SK-MEL-5 (cell line): ENCODE results near the gene NUP210L. TPM values are rescaled to one million over a fixed set of nuclear protein-coding genes. Genes with fewer than 3 reads are reported as not detected.
"Not testable (repeated sequence)": the region's sequence is repeated elsewhere in the genome, so short reads cannot be mapped to it uniquely, and the experiment has no call there.

Experiments
- DNase-seq: peaks from one replicate; pipeline ENCODE4 v3.0.0-alpha.2; 2016; ENCODE audit warnings: low read depth, low spot score
- in situ Hi-C: cut with HindIII; loops from 2 replicates; pipeline ENCODE4 v1.10.0; 2016; ENCODE audit warnings: low sequenced_read_pairs, high pct_unique_total_duplicates, low pct_unique_long_range_greater_than_20kb
- total RNA-seq: library from RNA; depleted of rRNA; stranded (reverse); fragments of >200 nt; shearing (Covaris generic); gene quantifications from 2 replicates; pipeline ENCODE4 v1.2.3, GENCODE V29; 2014

Gene NUP210L
- total RNA-seq, 1 experiment from 2014 or later, result not detected

DNA sequence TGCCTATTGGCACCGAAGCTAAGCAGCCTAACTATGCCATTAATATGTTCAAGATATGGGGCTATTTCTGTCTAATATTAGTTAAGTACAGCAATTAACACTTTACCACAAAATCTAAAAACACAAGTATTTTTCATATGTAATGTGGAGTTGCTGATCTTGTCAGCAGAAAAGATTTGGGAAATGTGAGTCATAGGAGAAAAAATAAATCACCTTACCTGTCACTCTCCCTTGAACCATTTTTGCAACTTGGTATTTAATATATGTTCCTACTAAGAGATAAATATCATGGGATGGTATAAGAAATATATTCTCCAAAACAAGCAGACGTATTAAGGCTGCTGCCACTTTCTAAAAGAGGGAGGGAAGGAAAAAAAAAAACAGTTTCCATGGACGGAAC, 17.0 kb downstream of the NUP210L start:
- in situ Hi-C loops, result no loop called here
- no peak for DNase-seq

DNA sequence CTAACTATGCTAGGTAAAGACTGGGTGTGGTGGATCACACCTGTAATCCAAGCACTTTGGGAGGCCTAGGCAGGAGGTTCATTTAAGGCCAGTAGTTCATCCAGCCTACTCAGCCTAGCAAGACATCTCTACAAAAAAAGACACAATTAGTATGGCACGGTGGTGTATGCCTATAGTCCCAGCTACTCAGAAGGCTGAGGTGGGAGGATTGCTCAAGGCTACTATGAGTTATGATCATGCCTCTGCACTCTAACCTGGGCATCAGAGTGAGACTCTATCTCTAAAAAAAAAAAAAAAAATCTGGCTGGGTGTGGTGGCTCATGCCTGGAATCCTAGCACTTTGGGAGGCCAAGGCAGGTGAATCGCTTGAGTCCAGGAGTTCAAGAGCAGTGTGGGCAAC, 21.6 kb downstream of the NUP210L start:
- in situ Hi-C loops, result no loop called here
- no peak for DNase-seq

DNA sequence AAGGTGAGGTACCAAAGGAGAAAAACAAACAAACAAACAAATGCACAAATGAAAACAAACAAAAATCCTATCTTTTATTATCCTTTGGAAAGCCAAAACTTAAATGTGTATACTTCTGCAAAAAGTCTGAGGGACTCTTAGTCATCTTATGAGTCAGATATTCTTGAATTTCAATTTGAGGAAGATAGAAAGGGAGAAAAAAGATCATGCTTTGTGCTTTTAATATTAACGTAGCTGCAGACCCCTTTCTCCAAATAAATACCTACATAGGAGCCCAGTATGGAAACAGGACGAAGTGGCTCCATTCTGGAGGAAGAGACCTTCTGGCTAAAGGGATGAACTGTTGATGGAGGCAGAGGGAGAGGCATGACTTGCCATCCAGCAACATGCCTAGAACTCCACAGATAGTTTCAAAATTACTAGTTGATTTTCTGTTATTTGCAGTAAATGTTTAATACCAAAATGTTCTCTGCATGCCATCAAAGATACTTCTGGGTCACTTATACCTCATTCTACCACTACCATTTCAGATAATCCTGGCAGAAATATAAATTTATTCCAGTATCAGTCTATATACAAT, 25.4 kb downstream of the NUP210L start:
- in situ Hi-C loops, result no loop called here
- DNase-seq, result no peak

DNA sequence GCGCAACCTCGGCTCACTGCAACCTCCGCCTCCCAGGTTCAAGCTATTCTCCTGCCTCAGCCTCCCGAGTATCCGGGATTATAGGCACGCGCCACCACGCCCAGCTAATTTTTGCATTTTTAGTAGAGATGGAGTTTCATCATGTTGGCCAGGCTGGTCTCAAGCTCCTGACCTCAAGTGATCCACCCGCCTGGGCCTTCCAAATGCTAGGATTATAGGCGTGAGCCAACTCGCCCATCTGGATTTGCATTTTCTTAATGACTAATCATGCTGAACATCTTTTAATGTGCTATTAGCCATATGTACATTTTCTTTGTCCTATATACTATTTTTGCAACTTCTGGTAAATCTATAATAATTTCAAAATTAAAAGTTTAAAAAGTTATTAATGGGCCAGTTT, 31.7 kb downstream of the NUP210L start:
- DNase-seq, in situ Hi-C loops: not testable (repeated sequence)

- DNase-seq, result no peak
- in situ Hi-C loops, result no loop called here
Observed at GRCh38 chr1:154117642-154118041, 37.2 kb downstream of the NUP210L start.

DNA sequence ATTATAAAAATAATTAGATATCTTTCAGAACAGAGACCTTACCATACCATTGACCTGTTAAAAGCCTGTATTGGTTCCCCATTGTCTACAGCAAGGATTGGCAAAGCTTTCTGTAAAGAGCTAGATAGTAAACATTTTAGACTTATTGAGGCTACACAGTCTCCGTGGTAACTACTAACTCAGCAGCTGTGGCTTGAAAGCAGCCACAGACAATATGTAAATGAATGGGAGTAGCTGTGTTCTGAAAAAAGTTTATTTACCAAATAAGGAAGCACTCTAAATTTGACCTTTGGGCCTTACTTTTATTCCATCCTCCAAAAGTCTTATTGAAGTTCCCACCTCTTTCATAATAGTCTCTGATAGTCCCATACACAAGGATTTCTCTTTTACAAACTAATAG, 39.7 kb downstream of the NUP210L start:
- in situ Hi-C loops, result no loop called here
- DNase-seq, result no peak

- peak; percentile 82 for DNase-seq
- in situ Hi-C loops, result no loop called here
Observed at GRCh38 chr1:154104433-154105082, 50.3 kb downstream of the NUP210L start.

GRCh38 chr1:154100141-154100540, 54.7 kb downstream of the NUP210L start:
- DNase-seq, in situ Hi-C loops: not testable (repeated sequence)

- in situ Hi-C loops, result no loop called here
- DNase-seq, result no peak
Observed at GRCh38 chr1:154097873-154098272, 57.0 kb downstream of the NUP210L start.

DNA sequence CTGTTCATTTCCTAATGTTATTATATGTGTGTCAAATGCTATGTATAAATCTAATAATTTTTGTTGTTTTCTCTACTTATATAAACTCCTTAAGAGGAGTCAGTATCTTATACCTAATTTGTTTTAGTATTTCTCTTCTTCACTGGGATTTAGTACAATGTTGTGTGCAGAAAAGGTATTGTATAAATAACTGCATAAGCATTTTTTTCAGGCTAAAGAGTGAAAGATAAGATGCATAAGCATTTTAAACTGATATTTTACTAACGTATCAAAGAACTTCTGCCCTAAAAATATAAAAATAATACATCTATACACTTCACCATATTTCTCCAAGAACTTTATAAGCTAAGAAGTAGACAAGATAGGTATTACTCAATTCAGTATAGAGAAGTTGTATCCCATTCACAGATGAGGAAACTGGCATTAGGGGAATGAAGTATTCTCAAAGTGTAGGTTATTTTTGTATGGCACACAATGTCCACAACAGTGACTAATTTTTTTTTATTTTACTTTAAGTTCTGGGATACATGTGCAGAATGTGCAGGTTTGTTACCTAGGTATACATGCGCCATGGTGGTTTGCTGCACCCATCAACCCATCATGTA, 59.3 kb downstream of the NUP210L start:
- DNase-seq, result no peak
- in situ Hi-C loops, result no loop called here

DNA sequence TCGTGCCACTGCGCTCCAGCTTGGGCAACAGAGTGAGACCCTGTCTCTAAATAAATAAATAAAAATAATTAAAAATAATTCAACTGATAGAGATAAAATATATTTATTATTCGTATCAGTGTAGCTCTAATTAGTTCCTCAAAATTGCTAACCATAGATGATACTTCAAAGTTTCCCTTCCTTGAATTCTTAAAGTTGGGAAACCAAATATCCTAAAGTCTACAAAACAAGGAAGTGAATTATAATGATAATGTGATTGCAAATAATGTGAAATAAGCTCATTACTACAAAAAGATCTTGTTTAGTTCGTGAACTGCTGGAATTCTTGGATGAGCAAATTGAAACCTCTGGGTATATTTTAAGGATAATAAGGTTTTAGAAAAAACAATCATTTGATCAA, 60.5 kb downstream of the NUP210L start:
- no peak for DNase-seq
- in situ Hi-C loops, result no loop called here

DNA sequence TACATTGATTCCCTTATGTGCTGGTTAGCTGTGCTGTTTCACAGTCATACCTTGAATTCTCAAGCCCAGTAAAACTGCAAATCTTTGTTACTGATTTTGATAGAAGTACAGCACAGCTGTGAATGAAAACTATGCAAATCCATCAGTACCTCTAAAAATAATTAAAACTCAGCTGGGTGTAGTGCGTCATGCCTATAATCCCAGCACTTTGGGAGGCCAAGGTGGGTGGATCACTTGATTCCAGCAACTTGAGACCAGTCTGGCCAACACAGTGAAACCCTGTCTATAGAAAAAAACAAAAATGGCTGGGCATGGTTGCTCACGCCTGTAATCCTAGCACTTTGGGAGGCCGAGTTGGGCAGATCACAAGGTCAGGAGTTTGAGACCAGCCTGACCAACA, 61.2 kb downstream of the NUP210L start:
- no peak for DNase-seq
- in situ Hi-C loops, result no loop called here

DNA sequence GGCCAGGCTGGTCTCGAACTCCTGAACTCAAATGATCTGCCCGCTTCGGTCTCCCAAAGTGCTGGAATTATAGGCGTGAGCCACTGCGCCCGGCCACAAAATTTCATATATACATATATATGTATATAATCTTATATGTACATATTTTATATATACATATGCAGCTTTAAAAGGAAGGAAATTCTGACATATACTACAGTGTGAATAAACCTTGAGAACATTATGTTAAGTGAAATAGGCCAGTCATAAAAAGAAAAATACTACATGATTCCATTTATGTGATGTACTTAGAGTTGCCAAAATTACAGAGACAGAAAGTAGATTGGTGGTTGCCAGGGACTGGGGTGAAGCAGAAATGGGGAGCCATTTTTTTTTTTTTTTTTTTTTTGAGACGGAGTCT, 63.2 kb downstream of the NUP210L start:
- in situ Hi-C loops, result no loop called here
- DNase-seq, result no peak

GRCh38 chr1:154087574-154087973, 67.3 kb downstream of the NUP210L start:
- in situ Hi-C loops, result no loop called here

DNA sequence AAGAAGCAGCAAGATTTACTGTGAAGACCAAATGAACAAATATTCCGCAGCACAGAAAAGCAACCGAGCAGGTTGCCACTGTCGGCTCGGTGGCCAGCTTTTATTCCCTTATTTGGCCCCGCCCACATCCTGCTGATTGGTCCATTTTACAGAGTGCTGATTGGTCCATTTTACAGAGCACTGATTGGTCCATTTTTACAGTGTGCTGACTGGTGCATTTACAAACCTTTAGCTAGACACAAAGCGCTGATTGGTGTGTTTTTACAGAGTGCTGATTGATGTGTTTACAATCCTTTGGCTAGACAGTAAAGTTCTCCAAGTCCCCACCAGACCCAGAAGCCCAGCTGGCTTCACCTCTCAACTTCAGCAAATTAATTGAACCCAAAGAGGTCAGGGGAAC, 71.8 kb downstream of the NUP210L start:
- DNase-seq, in situ Hi-C loops: not testable (repeated sequence)

More at GRCh38 chr1:154087574-154087973, 67.3 kb downstream of the NUP210L start:
- no peak for DNase-seq

GRCh38 chr1:154081386-154082126, 73.3 kb downstream of the NUP210L start:
- peak; percentile 21 for DNase-seq
- in situ Hi-C loops, result no loop called here

- in situ Hi-C loops, result no loop called here
- DNase-seq, result no peak
Observed at GRCh38 chr1:154076413-154076812, 78.5 kb downstream of the NUP210L start.

- no peak for DNase-seq
- in situ Hi-C loops, result no loop called here
Observed at GRCh38 chr1:154075746-154076145, 79.1 kb downstream of the NUP210L start.
